Stimulated activated CD4-positive, alpha-beta T cell treated with anti-CD3 and anti-CD28 coated beads, TNF-alpha, amount 100 ng/mL, for 48 hours (primary cell): Measurements from ENCODE around the gene CKAP4.

ENCODE experiments used
- DNase-seq, 3 donors: peaks; one replicate each; pipeline ENCODE4 v3.0.0-alpha.2; 2020; ENCODE audit warnings: low read depth in 3 of 3

CKAP4 gene

GRCh38 chr12:106240821-106241220, 7.0 kb downstream of the CKAP4 start:
- no peak for DNase-seq

GRCh38 chr12:106239951-106240335, 7.9 kb downstream of the CKAP4 start:
- no peak for DNase-seq

- no peak for DNase-seq
Observed at GRCh38 chr12:106239241-106239950, 8.4 kb downstream of the CKAP4 start.

- DNase-seq, result no peak
Observed at GRCh38 chr12:106238146-106238545, 9.7 kb downstream of the CKAP4 start.

GRCh38 chr12:106235770-106236169, 12.1 kb downstream of the CKAP4 start:
- DNase-seq, result no peak

GRCh38 chr12:106234449-106234848, 13.4 kb downstream of the CKAP4 start:
- no peak for DNase-seq

- no peak for DNase-seq
Observed at GRCh38 chr12:106233011-106233410, 14.8 kb downstream of the CKAP4 start.

- no peak for DNase-seq
Observed at GRCh38 chr12:106229036-106229591, 18.7 kb downstream of the CKAP4 start.

- no peak for DNase-seq
Observed at GRCh38 chr12:106228320-106228710, 19.5 kb downstream of the CKAP4 start.

- DNase-seq, result peak in 1 of 3 donors; percentile 12
Observed at GRCh38 chr12:106227641-106228319, 20.0 kb downstream of the CKAP4 start.

GRCh38 chr12:106226884-106227640, 20.8 kb downstream of the CKAP4 start:
- peak in 1 of 3 donors; percentile 10 for DNase-seq

- DNase-seq, result no peak
Observed at GRCh38 chr12:106224355-106224706, 23.5 kb downstream of the CKAP4 start.

GRCh38 chr12:106223485-106224354, 24.1 kb downstream of the CKAP4 start:
- peak; percentile 51 to 57 (median 52) for DNase-seq

- no peak for DNase-seq
Observed at GRCh38 chr12:106220536-106220935, 27.3 kb downstream of the CKAP4 start.

GRCh38 chr12:106219043-106219442, 28.8 kb downstream of the CKAP4 start:
- DNase-seq, result no peak

GRCh38 chr12:106217706-106218105, 30.1 kb downstream of the CKAP4 start:
- no peak for DNase-seq

- no peak for DNase-seq
Observed at GRCh38 chr12:106214571-106214970, 33.2 kb downstream of the CKAP4 start.

GRCh38 chr12:106213662-106214061, 34.2 kb downstream of the CKAP4 start:
- DNase-seq, result no peak

GRCh38 chr12:106211973-106212372, 35.8 kb downstream of the CKAP4 start:
- no peak for DNase-seq

GRCh38 chr12:106205208-106206069, 42.4 kb downstream of the CKAP4 start:
- DNase-seq, result no peak

GRCh38 chr12:106204312-106204711, 43.5 kb downstream of the CKAP4 start:
- DNase-seq, result no peak
